RWPE2 (cell line): ENCODE data around the gene ATP6V1B1.

Source experiments
- ATAC-seq: fragments of 200-7000 bp; cut with Tn5 transposase; 3 replicates; pipeline ENCODE4 v1.9.1; 2021; ENCODE audit warnings: low read depth
- DNase-seq: peaks from one replicate; pipeline ENCODE4 v3.0.0-alpha.2; 2020; ENCODE audit warnings: low spot score
- H3K27ac ChIP-seq: fragments of 450-650 bp; 2 replicates; pipeline ENCODE4 v1.5.1; 2017; ENCODE audit warnings: mild to moderate bottlenecking; ENCODE audit not compliant: poor library complexity, severe bottlenecking
- H3K27me3 ChIP-seq: fragments of 250-450 bp; sonication (Bioruptor Pico); 2 replicates; pipeline ENCODE4 v1.5.1; 2021; ENCODE audit warnings: mild to moderate bottlenecking, moderate library complexity; ENCODE audit not compliant: insufficient read depth, poor library complexity, severe bottlenecking
- H3K36me3 ChIP-seq: fragments of 250-450 bp; sonication (Bioruptor Pico); 2 replicates; pipeline ENCODE4 v1.5.1; 2020; ENCODE audit warnings: low read depth, mild to moderate bottlenecking, moderate library complexity
- H3K4me1 ChIP-seq: fragments of 250-450 bp; sonication (Bioruptor Pico); 2 replicates; pipeline ENCODE4 v1.5.1; 2021; ENCODE audit warnings: mild to moderate bottlenecking, moderate library complexity; ENCODE audit not compliant: insufficient read depth, poor library complexity, severe bottlenecking
- H3K4me3 ChIP-seq: fragments of 250-450 bp; sonication (Bioruptor Pico); 2 replicates; pipeline ENCODE4 v1.5.1; 2021; ENCODE audit warnings: mild to moderate bottlenecking, moderate library complexity; ENCODE audit not compliant: severe bottlenecking
- H3K9me3 ChIP-seq: fragments of 250-450 bp; sonication (Bioruptor Pico); 2 replicates; pipeline ENCODE4 v1.5.1; 2021; ENCODE audit warnings: mild to moderate bottlenecking, moderate library complexity; ENCODE audit not compliant: severe bottlenecking
- TF ChIP-seq, protein P1 (sequence below): fragments of 450-650 bp; IDR thresholded peaks from one replicate; pipeline ENCODE4 v1.5.1; 2017; ENCODE audit warnings: mild to moderate bottlenecking, moderate library complexity; ENCODE audit not compliant: poor library complexity, severe bottlenecking

The ATP6V1B1 gene

DNA sequence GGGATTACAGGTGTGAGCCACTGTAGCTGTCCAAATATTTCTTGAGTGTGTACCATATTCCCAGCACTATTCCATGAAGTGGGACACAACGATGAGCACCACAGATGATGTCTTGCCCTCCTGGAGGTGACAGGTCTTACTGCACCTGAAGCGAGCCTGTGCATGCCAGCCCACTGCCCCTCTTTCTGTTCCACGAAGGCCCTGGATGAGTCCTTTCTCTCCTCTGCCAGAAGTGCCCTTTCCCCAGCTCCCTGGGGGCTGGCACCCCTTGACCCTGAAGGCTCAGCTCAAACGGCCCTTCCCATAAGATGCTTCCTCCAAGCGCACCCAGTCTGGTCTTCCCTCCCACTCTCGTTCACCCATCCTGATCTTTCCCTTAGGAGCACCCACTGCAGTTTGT lies 5.5 kb downstream of the ATP6V1B1 start:
- TF ChIP-seq, protein P1, sequence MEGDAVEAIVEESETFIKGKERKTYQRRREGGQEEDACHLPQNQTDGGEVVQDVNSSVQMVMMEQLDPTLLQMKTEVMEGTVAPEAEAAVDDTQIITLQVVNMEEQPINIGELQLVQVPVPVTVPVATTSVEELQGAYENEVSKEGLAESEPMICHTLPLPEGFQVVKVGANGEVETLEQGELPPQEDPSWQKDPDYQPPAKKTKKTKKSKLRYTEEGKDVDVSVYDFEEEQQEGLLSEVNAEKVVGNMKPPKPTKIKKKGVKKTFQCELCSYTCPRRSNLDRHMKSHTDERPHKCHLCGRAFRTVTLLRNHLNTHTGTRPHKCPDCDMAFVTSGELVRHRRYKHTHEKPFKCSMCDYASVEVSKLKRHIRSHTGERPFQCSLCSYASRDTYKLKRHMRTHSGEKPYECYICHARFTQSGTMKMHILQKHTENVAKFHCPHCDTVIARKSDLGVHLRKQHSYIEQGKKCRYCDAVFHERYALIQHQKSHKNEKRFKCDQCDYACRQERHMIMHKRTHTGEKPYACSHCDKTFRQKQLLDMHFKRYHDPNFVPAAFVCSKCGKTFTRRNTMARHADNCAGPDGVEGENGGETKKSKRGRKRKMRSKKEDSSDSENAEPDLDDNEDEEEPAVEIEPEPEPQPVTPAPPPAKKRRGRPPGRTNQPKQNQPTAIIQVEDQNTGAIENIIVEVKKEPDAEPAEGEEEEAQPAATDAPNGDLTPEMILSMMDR, result no peak
- no peak for ATAC-seq
- H3K4me3 ChIP-seq, result no peak overlapping the region
- no peak for DNase-seq
- H3K27ac ChIP-seq, result no peak overlapping the region
- H3K9me3 ChIP-seq, result no peaks in the 10 kb centered on the region
- H3K36me3 ChIP-seq, result no peaks in the 10 kb centered on the region
- H3K4me1 ChIP-seq, result no peaks in the 10 kb centered on the region
- no peaks in the 10 kb centered on the region for H3K27me3 ChIP-seq

- ATAC-seq, result no peak
- Histone ChIP-seq H3K4me3 (no peak overlapping the region), H3K36me3 (no peaks in the 10 kb centered on the region), H3K27ac (no peak overlapping the region), H3K27me3 (no peaks in the 10 kb centered on the region), H3K4me1 (no peaks in the 10 kb centered on the region), H3K9me3 (no peaks in the 10 kb centered on the region)
- TF ChIP-seq, protein P1, result no peak
- no peak for DNase-seq
Measured at GRCh38 chr2:70941701-70942100, 6.0 kb downstream of the ATP6V1B1 start.

- Histone ChIP-seq H3K27me3 (no peaks in the 10 kb centered on the region), H3K4me3 (no peak overlapping the region), H3K27ac (no peak overlapping the region), H3K36me3 (no peaks in the 10 kb centered on the region), H3K4me1 (no peaks in the 10 kb centered on the region), H3K9me3 (no peaks in the 10 kb centered on the region)
- ATAC-seq, result no peak
- TF ChIP-seq, protein P1, result no peak
- DNase-seq, result no peak
Measured at GRCh38 chr2:70942396-70943204, 6.9 kb downstream of the ATP6V1B1 start.

- DNase-seq (no peak), ATAC-seq (no peak)
- Histone ChIP-seq H3K4me1 (no peaks in the 10 kb centered on the region), H3K27ac (no peak overlapping the region), H3K36me3 (no peaks in the 10 kb centered on the region), H3K27me3 (no peaks in the 10 kb centered on the region), H3K4me3 (no peak overlapping the region), H3K9me3 (no peaks in the 10 kb centered on the region)
- TF ChIP-seq, protein P1, result no peak
Measured at GRCh38 chr2:70943205-70943871, 7.6 kb downstream of the ATP6V1B1 start.
